NCI-H2081 treated with DMSO at 0.1 percent for 48 hours (cell line): ENCODE measurements around the gene ADAM17.
"Not testable (repeated sequence)": the region's sequence is repeated elsewhere in the genome, so short reads cannot be mapped to it uniquely, and the experiment has no call there.

Experiments used
- DNase-seq: peaks from one replicate; lab custom pipeline; 2025; lab: John Stamatoyannopoulos, UW

Gene ADAM17

GRCh38 chr2:9555297-9556120, at the start of gene ADAM17:
ADAM17 (minus strand) TSS chr2:9555830; CDS start chr2:9555605, 225 bp downstream.
- peak; percentile 79 for DNase-seq

- DNase-seq = no peak
Observed at GRCh38 chr2:9602412-9602811, 46.8 kb upstream of the ADAM17 start.

- no peak for DNase-seq
Observed at GRCh38 chr2:9601397-9601796, 45.8 kb upstream of the ADAM17 start.

GRCh38 chr2:9599430-9599829, 43.8 kb upstream of the ADAM17 start:
- no peak for DNase-seq

GRCh38 chr2:9596621-9597311, 41.1 kb upstream of the ADAM17 start:
- no peak for DNase-seq

- DNase-seq = no peak
Observed at GRCh38 chr2:9595746-9596145, 40.1 kb upstream of the ADAM17 start.

- not testable (repeated sequence) for DNase-seq
Observed at GRCh38 chr2:9595256-9595655, 39.6 kb upstream of the ADAM17 start.

- DNase-seq = no peak
Observed at GRCh38 chr2:9594366-9595054, 38.9 kb upstream of the ADAM17 start.

GRCh38 chr2:9593925-9594324, 38.3 kb upstream of the ADAM17 start:
- DNase-seq = no peak

GRCh38 chr2:9592699-9593098, 37.1 kb upstream of the ADAM17 start:
- DNase-seq = no peak

GRCh38 chr2:9590641-9591040, 35.0 kb upstream of the ADAM17 start:
- DNase-seq = no peak

- no peak for DNase-seq
Observed at GRCh38 chr2:9586465-9586864, 30.8 kb upstream of the ADAM17 start.

- no peak for DNase-seq
Observed at GRCh38 chr2:9585486-9585885, 29.9 kb upstream of the ADAM17 start.

- not testable (repeated sequence) for DNase-seq
Observed at GRCh38 chr2:9584902-9585301, 29.3 kb upstream of the ADAM17 start.

GRCh38 chr2:9582624-9583023, 27.0 kb upstream of the ADAM17 start:
- no peak for DNase-seq

GRCh38 chr2:9578467-9579235, 23.0 kb upstream of the ADAM17 start:
- no peak for DNase-seq

GRCh38 chr2:9574331-9574730, 18.7 kb upstream of the ADAM17 start:
- DNase-seq = no peak

GRCh38 chr2:9573840-9574239, 18.2 kb upstream of the ADAM17 start:
- no peak for DNase-seq

- no peak for DNase-seq
Observed at GRCh38 chr2:9573013-9573720, 17.5 kb upstream of the ADAM17 start.

GRCh38 chr2:9570182-9571060, 14.8 kb upstream of the ADAM17 start:
- no peak for DNase-seq
